SK-N-SH (cell line): ENCODE results near the gene CD6. TPM values are rescaled to one million over a fixed set of nuclear protein-coding genes. Genes with fewer than 3 reads are reported as not detected.

Source experiments
- CTCF ChIA-PET: fragments of 300-600, 350-600 bp; formaldehyde crosslinking; extraction: SDS; loops from one replicate; lab custom pipeline; 2021; lab: Yijun Ruan, JAX
- POLR2A ChIA-PET: fragments of 350-600 bp; sonication (Branson Sonifier 250); formaldehyde crosslinking; extraction: SDS; loops from one replicate; lab custom pipeline; 2020; ENCODE audit warnings: antibody characterized with exemption, inconsistent platforms; lab: Yijun Ruan, JAX
- DNase-seq: peaks from one replicate; pipeline ENCODE4 v3.0.0; 2012
- H2AFZ ChIP-seq: fragments of 200-600 bp; sonication (generic); 2 replicates; pipeline ENCODE4 v1.8.1; 2016; ENCODE audit warnings: antibody characterized with exemption, mild to moderate bottlenecking, low read depth
- H3F3A ChIP-seq: fragments of 200-600 bp; sonication (generic); replicated peaks from 2 replicates; pipeline ENCODE3; 2016; ENCODE audit warnings: antibody characterized with exemption, mild to moderate bottlenecking; ENCODE audit not compliant: insufficient read depth
- H3K27ac ChIP-seq, 2 experiments: fragments of 200-500 bp in 1 of 2; fragments of 200-600 bp in 1 of 2; sonication (Bioruptor generic) in 1 of 2; sonication (generic), shearing (Covaris generic) in 1 of 2; 2 replicates each; pipeline versions ENCODE4 v1.5.1 to v1.6.1; 2014 to 2016; ENCODE audit warnings: low read depth in 2 of 2, inconsistent platforms in 1 of 2, low read length in 1 of 2, mild to moderate bottlenecking in 1 of 2, mixed read lengths in 1 of 2
- H3K27me3 ChIP-seq: fragments of 200-600 bp; sonication (generic), shearing (Covaris generic); 2 replicates; pipeline ENCODE4 v1.6.1; 2016; ENCODE audit warnings: mixed run types; ENCODE audit not compliant: insufficient read depth
- H3K36me3 ChIP-seq, 2 experiments: fragments of 200-500 bp in 1 of 2; fragments of 200-600 bp in 1 of 2; sonication (Bioruptor generic) in 1 of 2; sonication (generic) in 1 of 2; replicated peaks in 1 of 2; 2 replicates each; pipeline versions ENCODE3 to v1.5.1; 2014 to 2016; ENCODE audit warnings: low read length in 1 of 2, mild to moderate bottlenecking in 1 of 2; ENCODE audit not compliant: insufficient read depth in 2 of 2, control insufficient read depth in 1 of 2
- H3K4me1 ChIP-seq, 2 experiments: fragments of 200-500 bp in 1 of 2; fragments of 200-600 bp in 1 of 2; sonication (Bioruptor generic) in 1 of 2; sonication (generic), shearing (Covaris generic) in 1 of 2; 2 replicates each; pipeline versions ENCODE4 v1.5.1 to v1.6.1; 2014 to 2016; ENCODE audit warnings: low read depth in 1 of 2, low read length in 1 of 2, mixed run types in 1 of 2; ENCODE audit not compliant: insufficient read depth in 2 of 2, control insufficient read depth in 1 of 2
- H3K4me2 ChIP-seq: fragments of 200-600 bp; sonication (generic), shearing (Covaris generic); 2 replicates; pipeline ENCODE4 v1.6.1; 2017; ENCODE audit warnings: mixed run types
- H3K4me3 ChIP-seq, 2 experiments: fragments of 200-500 bp in 1 of 2; fragments of 200-600 bp in 1 of 2; sonication (Bioruptor generic) in 1 of 2; sonication (generic), shearing (Covaris generic) in 1 of 2; 2 replicates each; pipeline versions ENCODE4 v1.5.1 to v1.8.1; 2014 to 2016; ENCODE audit warnings: low read depth in 2 of 2, inconsistent platforms in 1 of 2, low read length in 1 of 2, mild to moderate bottlenecking in 1 of 2, mixed read lengths in 1 of 2, moderate library complexity in 1 of 2
- H3K79me2 ChIP-seq: fragments of 200-600 bp; sonication (generic); 2 replicates; pipeline ENCODE4 v1.8.1; 2017; ENCODE audit warnings: mild to moderate bottlenecking; ENCODE audit not compliant: insufficient read depth
- H3K9ac ChIP-seq: fragments of 200-600 bp; sonication (generic); 2 replicates; pipeline ENCODE4 v1.6.1; 2017; ENCODE audit warnings: mixed run types
- H3K9me2 ChIP-seq: fragments of 200-600 bp; sonication (generic); 2 replicates; pipeline ENCODE4 v1.6.1; 2017; ENCODE audit warnings: mixed run types
- H3K9me3 ChIP-seq: fragments of 200-600 bp; sonication (generic); 2 replicates; pipeline ENCODE4 v1.6.1; 2017; ENCODE audit warnings: mixed run types, mild to moderate bottlenecking, moderate library complexity
- H4K20me1 ChIP-seq: fragments of 200-600 bp; sonication (generic); 2 replicates; pipeline ENCODE4 v1.6.1; 2017; ENCODE audit warnings: mild to moderate bottlenecking, mixed run types; ENCODE audit not compliant: insufficient read depth
- ELF1 ChIP-seq: IDR thresholded peaks from 2 replicates; pipeline ENCODE4 v1.4.0; 2012
- EP300 ChIP-seq, 2 experiments: IDR thresholded peaks; 2 replicates each; pipeline versions ENCODE4 v1.4.0 to v1.6.1; 2012; ENCODE audit warnings: borderline replicate concordance in 1 of 2, low read depth in 1 of 2, low read length in 1 of 2
- EZH2phosphoT487 ChIP-seq: fragments of 200-600 bp; sonication (generic); IDR thresholded peaks from 2 replicates; pipeline ENCODE4 v1.6.1; 2017; ENCODE audit warnings: low read depth, mixed run types, mild to moderate bottlenecking, antibody characterized with exemption, moderate library complexity, borderline replicate concordance
- FOXJ3 ChIP-seq: sonication (generic); formaldehyde crosslinking; IDR thresholded peaks from 2 replicates; pipeline ENCODE4 v1.5.1; 2020; ENCODE audit warnings: mild to moderate bottlenecking, missing genetic modification reagents
- GABPA ChIP-seq: IDR thresholded peaks from 2 replicates; pipeline ENCODE4 v1.4.0; 2012; ENCODE audit warnings: low read depth, mild to moderate bottlenecking
- JUND ChIP-seq: IDR thresholded peaks from 2 replicates; pipeline ENCODE4 v1.4.0; 2012
- MAX ChIP-seq: IDR thresholded peaks from 2 replicates; pipeline ENCODE4 v1.4.0; 2012; ENCODE audit warnings: low read depth
- MXI1 ChIP-seq: IDR thresholded peaks from 2 replicates; pipeline ENCODE4 v1.6.1; 2012; ENCODE audit warnings: mild to moderate bottlenecking, low read depth, low read length, improper control_type of control experiment
- NRF1 ChIP-seq: IDR thresholded peaks from 2 replicates; pipeline ENCODE4 v1.6.1; 2012; ENCODE audit warnings: low read depth, mild to moderate bottlenecking, low read length
- RAD21 ChIP-seq: IDR thresholded peaks from 2 replicates; pipeline ENCODE4 v1.6.1; 2012; ENCODE audit warnings: mild to moderate bottlenecking, low read length
- RCOR1 ChIP-seq: fragments of 150-350 bp; IDR thresholded peaks from 2 replicates; pipeline ENCODE4 v1.6.1; 2017; ENCODE audit warnings: antibody characterized with exemption, low read length
- REST ChIP-seq: IDR thresholded peaks from 2 replicates; pipeline ENCODE4 v1.6.1; 2012; ENCODE audit warnings: mild to moderate bottlenecking, low read depth, low read length, moderate library complexity
- RXRA ChIP-seq: IDR thresholded peaks from 2 replicates; pipeline ENCODE4 v1.4.0; 2012; ENCODE audit warnings: low read depth, mild to moderate bottlenecking, borderline replicate concordance
- SIN3A ChIP-seq: IDR thresholded peaks from 2 replicates; pipeline ENCODE4 v1.6.1; 2012; ENCODE audit warnings: low read depth, mild to moderate bottlenecking, low read length, moderate library complexity, borderline replicate concordance
- SMC3 ChIP-seq: IDR thresholded peaks from 2 replicates; pipeline ENCODE4 v1.6.1; 2012; ENCODE audit warnings: low read depth, low read length, improper control_type of control experiment
- TAF1 ChIP-seq: IDR thresholded peaks from 2 replicates; pipeline ENCODE4 v1.6.1; 2012; ENCODE audit warnings: low read depth, mild to moderate bottlenecking, low read length, moderate library complexity, borderline replicate concordance
- USF1 ChIP-seq: IDR thresholded peaks from 2 replicates; pipeline ENCODE4 v1.4.0; 2012; ENCODE audit warnings: low read depth, borderline replicate concordance
- YY1 ChIP-seq: IDR thresholded peaks from 2 replicates; pipeline ENCODE4 v1.4.0; 2012; ENCODE audit warnings: low read depth, mild to moderate bottlenecking
- WGBS: methylation state at CpG from one replicate; pipeline ENCODE4 v1.1.6; 2017; ENCODE audit warnings: low lambda C conversion rate; 5-methylcytosine and 5-hydroxymethylcytosine counted together
- polyA plus RNA-seq, 3 experiments: library from polyadenylated mRNA; depleted of rRNA; stranded (reverse); fragments of >200 nt; gene quantifications; 2 replicates each; pipeline ENCODE4 v1.2.3, GENCODE V29; 2012

Gene CD6
- polyA plus RNA-seq, 1 of the 3 experiments (the other 2 are of a cell fraction) = not detected

GRCh38 chr11:61065955-61066638 is 94.6 kb downstream of the CD6 start:
- ChIA-PET POLR2A (no interaction called here), CTCF (interaction anchor here (1.0 to 1.6 kb wide), 2 partner anchors 10 to 63 kb away, joined by 3 to 4 read pairs; no protein-coding TSS in a partner anchor)
- WGBS = 70% methylated on average over 18 of the region's 19 CpGs

More at GRCh38 chr11:61065955-61066638, 94.6 kb downstream of the CD6 start:
- Histone ChIP-seq H3K4me3 (no peak overlapping the region), H3F3A (no peaks in the 10 kb centered on the region), H4K20me1 (no peaks in the 10 kb centered on the region), H3K4me1 (peaks cover 2% of the 10 kb centered on the region in 2 experiments; a peak in 1 of 4 replicates), H3K27ac (no peak overlapping the region), H3K79me2 (no peaks in the 10 kb centered on the region), H3K27me3 (no peaks in the 10 kb centered on the region), H3K9me2 (no peaks in the 10 kb centered on the region), H3K9ac (no peak overlapping the region), H3K36me3 (no peaks in the 10 kb centered on the region), H3K9me3 (no peaks in the 10 kb centered on the region), H3K4me2 (no peak overlapping the region), H2AFZ (no peak overlapping the region)
- no peak for DNase-seq
- no peak for TF ChIP-seq RXRA
- TF ChIP-seq FOXJ3 = no peak
- no peak for TF ChIP-seq REST
- TF ChIP-seq NRF1 = no peak
- TF ChIP-seq SIN3A = no peak
- no peak for TF ChIP-seq RAD21
- TF ChIP-seq EZH2phosphoT487 = no peak
- TF ChIP-seq MAX = no peak
- TF ChIP-seq JUND = no peak
- no peak for TF ChIP-seq MXI1
- no peak for TF ChIP-seq ELF1
- no peak for TF ChIP-seq USF1
- no peak for TF ChIP-seq TAF1
- TF ChIP-seq GABPA = no peak
- TF ChIP-seq YY1 = no peak
- TF ChIP-seq SMC3 = no peak
- no peak for TF ChIP-seq EP300 (IDR thresholded peaks at IDR 0.05; ENCODE audit: borderline replicate concordance in 1 of 2, low read depth in 1 of 2, low read length in 1 of 2)
- TF ChIP-seq RCOR1 = no peak
